NOMO-1 (cell line): ENCODE results near the gene EMP1.
A peak's percentile ranks its signal among the peaks of the same experiment; 100 is the strongest.

ENCODE experiments used
- DNase-seq, 2 experiments: peaks; one replicate each; lab custom pipeline; 2025; ENCODE audit not compliant: unreplicated experiment in 2 of 2; lab: John Stamatoyannopoulos, UW

EMP1 gene, protein sequence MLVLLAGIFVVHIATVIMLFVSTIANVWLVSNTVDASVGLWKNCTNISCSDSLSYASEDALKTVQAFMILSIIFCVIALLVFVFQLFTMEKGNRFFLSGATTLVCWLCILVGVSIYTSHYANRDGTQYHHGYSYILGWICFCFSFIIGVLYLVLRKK

DNA sequence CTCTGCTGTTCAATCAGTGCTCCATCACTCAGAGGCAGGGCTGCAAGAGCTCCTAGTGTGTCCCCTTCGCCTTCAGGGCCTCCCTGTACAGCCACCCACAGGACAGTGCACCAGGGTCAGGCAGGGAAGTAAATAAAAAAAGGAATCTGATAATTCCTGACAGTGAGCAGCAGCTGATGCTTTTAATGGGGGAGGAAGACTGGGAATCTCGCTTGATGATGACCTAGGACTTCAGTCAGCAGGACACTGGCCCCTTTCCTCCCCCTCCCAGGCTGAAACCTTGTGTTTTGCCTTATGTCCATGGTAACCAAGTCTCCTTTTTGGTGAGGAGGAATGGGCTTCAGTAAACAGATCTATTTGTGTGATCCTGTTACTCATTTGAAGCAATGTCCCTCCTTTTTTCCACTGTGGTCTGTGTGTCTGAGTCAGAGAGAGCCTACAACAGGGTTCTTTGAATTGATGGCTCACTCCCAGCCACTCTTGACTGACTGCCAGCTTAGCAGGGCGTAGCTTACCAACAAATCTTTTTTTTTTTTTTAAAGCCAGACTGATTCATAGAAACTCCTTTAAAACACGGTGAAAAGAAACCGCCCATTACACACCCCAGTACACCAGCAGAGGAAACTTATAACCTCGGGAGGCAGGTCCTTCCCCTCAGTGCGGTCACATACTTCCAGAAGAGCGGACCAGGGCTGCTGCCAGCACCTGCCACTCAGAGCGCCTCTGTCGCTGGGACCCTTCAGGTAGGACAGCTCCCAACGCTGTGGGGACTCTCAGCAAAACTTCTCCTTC is at the start of gene EMP1:
EMP1 (plus strand) TSS at position 597 of the 792 bp plus-strand sequence. CDS start 14,785 bp downstream, outside the sequence.
- DNase-seq, result peak in 1 of 2 experiments; percentile 67

DNA sequence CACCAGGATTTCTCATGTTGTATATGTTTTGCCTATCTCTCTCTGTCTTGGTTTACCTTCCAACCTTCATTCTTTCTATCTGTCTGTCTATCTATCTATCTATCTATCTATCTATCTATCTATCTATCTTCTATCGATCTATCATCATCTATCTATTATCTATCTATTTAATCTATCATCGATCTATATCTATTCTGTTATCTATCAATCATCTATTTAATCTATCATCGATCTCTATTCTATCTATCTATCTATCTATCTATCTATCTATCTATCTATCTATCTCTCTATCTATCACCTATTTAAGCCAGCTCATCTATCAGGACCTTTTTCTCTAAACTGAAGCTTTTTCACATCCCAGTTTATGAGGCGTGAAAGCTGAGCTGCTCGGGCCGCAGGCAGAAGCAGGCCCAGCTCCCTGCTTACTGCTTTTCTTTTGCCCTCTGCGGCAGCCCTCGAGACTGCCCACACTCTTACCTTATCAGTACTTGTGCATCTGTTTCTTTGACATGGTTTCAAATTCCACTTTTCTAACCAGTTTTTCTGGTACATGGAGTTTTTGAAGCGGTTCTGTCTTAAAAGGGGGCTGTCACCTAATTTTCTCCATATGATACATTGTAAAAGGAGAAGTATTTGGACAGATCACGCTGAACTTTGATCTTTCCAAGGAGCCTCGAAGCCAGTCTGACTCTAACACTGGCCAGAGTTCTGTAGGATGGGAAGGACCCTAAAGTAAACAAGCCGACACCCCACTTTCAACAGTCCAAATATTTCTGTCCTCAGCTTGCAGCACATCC is 48.6 kb upstream of the EMP1 start:
- no peak for DNase-seq

DNA sequence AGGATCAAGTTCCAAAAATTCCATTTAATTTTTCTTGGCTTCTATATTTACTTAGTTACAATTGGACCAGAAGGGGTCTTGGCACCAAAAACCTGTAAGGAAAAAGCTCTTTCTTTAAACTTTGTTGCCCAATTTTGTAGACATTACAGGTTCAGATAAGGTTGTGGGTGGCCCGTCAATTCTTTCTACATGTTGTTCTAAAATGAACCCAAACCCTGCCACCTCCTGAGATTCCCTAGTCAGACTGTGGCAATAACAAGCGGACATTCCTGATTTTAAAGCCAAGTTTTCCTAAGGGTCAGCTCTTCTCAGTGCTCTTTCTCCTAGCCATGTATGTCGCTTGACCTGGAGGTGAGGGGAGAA is 48.1 kb upstream of the EMP1 start:
- DNase-seq, result no peak

DNA sequence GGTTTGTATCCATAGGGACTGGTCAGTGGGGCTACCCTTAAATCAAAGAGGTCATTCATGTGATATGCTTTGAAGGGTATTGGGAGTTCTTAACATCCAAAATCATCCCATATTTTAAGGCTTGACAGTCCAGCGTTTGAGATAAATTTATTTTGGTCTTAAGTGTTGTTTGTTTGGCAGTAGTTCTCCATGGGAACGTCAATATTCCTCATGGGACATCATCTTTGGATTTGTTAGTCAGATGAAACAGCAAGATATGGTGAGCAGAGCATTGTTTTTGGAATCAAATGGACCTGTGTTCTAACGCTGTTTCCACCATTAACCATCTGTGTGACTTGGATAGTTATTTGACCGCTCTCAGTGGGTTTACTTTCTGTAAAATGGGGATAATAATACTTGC is 47.1 kb upstream of the EMP1 start:
- DNase-seq, result no peak

DNA sequence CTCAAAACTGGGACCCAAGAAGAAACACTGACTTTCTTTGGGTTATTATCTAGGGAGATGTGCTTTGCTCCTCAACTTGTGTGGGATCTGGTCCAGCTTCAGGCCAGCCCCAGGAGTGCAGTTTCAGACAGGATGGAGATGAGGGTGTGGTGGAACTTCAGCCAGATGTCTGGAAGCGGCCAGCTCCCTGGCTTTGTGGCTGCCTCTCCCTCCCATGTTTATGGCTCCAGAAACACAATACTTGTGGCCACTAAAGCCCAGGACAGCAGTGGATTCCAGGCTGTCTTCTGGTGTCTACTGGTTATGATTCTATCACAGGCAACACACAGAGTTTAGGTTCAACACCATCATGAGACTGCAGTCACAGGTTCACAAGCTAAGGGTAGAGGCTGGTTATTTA is 44.2 kb upstream of the EMP1 start:
- no peak for DNase-seq

DNA sequence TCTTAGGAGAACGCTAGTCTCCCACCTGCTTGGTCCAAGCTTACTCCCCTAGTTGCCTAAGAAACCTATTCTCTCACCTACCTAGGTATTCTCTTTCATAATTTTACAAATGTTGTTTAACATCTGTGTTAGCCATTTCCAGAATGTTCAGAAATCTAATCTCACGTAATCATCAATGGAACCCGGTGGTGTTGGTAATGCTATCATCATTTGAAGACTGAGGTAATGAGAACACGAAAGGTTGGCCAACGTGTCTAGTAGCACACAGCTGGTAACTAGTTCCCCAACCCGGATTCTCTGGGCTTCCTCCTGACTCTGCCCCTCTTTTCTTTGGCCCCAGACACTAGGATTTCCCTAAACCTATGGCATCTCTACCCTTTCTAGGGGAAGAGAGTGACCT is 43.8 kb upstream of the EMP1 start:
- DNase-seq, result no peak

DNA sequence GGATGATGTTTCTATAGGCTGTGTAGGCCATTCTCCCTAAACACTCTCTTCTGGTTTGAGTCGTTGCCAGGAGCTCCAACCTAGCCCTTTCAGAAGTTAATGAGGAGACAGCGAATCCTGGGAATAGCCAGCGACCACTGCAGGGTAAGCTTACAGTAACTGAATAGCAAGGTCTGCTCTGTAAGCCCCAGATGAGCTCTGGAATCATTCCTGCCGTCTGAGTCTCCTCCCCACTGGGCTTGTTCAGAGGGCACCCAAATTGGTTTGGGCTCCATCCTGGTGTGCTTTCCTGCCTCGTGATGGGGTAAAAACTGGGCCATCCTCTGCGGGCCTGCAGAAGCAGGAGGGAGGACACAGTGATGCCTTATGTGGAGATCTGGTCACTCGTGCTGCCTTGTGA is 43.3 kb upstream of the EMP1 start:
- no peak for DNase-seq

DNA sequence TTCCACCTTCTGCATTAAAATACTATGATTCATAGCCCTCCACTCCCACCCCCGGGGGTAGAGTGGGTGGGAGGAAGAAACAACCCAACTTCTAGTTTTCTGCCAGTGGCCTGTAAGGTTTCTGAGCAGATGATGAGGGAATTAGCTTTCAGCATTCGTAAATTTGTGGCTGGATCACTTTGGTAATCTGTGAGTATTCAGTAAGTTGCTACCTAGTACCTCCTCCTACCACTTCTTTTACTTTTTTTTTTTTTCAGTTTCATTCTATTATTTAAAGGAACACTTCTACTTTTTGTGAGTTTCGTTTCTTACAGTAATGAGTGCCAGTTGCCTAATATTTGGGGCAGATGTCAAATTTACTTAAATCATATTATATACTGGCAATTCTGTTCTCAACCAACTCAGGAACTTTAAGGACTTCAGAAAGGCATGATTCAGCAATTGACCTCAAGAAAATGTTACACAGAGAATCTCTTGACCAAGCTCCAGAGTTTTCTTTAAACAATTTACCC is 42.4 kb upstream of the EMP1 start:
- peak; percentile 56 to 82 for DNase-seq

DNA sequence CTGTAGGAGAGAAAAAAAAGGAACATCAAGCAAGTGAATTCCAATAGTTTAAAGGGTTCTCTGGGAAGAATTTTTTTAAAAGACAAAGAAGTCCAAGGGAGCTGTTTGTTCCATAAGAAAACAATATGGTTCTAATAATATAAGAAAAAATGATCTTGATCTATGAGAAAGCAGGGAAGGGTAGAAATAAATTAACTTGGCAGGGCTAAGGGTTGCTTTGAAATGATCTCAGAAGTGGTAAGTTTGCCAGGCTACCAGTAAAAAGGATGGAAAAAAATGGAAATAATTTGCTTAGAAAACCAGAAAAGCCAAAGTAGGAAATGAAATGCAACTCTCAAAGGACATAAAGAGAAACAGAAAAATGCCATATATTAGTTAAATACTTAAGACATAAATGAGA is 41.7 kb upstream of the EMP1 start:
- DNase-seq, result no peak

DNA sequence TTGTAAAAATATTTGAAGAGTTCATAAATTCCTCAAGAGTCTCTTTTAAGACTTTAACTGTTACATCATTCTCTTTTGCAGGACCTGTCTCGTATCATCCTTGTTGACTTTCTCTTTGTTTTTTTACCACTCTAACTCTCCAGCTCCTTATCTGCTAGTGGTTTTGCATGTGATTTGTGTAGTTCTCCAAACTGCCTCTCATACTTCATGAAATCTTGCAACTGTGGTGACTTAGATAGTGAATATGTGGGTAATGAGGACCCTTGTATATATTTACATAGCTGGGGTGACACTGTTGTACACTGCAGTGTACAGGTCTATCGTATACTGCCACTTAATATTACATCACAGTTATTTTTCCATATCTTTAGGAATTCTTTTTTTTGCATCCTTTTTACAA is 40.2 kb upstream of the EMP1 start:
- peak in 1 of 2 experiments; percentile 19 for DNase-seq

DNA sequence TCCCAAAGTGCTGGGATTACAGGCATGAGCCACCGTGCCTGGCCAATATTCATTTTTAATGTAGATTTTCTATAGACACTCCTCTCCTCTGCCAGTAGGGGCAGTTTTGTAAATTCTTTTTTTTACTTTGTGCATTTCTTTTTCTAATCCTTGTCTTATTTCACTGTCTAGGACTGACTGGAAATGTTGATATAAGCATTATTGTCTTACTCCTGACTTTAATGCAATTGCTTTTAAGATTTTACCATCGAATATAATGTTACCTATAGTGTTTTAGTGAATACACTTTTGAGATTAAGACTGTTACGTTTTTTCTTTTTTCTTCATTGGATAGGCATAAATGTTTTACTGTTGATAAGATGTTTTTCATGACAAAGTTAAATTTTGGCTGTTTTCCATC is 35.4 kb upstream of the EMP1 start:
- no peak for DNase-seq

DNA sequence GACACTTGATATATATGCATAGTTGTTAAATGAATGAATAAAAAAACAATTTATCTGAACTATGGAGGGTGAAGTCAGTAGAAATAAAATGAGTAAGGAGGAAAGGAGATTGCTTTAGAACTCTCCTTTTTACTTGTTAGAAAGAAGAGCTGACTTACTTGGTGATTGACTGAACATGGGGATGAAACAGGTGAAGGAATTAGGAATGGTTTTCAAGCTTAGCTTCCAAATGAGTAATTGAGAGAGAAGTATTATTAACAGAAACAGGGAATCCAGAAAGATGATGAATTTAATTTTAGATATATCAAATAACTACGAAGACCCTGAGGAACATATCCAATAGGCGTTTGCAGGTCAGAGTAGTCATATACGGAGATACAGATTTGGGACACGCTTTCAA is 33.6 kb upstream of the EMP1 start:
- DNase-seq, result no peak

DNA sequence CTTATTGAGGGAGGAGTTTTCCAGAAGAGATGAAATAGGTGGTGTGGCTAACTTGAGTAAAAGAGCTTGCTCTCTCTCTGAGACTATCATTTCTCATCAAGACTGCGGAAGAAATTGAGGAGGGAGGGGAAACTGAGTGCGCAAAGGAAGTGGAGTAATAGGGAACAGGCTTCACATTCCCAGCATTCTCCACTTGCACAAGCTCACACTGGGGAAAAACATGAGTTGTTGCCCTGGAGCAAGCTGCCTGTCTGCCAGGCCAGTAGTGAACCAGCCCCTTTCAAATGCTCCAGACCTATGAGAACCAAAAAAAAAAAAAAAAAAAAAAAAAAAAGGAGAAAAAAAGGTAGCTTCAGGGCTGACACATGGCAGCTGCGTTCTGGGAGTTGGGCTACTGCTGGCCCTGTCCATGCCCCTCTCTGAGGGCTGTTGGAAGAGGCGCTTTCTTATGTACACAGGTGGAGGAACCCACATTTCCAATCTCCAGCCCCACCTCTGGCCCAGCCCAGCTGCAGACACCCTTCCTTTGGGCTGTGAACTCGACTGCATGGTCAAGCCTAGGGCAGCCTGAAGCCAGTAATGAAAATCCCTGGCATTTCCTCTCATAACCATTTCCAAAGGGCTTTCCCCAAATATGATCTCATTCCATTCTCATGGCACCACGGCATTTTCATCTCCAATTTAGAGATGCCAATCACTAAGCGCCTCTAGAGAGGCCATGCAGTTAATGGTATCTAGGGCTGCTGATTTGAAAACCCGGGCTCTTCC is 32.5 kb upstream of the EMP1 start:
- DNase-seq, result no peak

DNA sequence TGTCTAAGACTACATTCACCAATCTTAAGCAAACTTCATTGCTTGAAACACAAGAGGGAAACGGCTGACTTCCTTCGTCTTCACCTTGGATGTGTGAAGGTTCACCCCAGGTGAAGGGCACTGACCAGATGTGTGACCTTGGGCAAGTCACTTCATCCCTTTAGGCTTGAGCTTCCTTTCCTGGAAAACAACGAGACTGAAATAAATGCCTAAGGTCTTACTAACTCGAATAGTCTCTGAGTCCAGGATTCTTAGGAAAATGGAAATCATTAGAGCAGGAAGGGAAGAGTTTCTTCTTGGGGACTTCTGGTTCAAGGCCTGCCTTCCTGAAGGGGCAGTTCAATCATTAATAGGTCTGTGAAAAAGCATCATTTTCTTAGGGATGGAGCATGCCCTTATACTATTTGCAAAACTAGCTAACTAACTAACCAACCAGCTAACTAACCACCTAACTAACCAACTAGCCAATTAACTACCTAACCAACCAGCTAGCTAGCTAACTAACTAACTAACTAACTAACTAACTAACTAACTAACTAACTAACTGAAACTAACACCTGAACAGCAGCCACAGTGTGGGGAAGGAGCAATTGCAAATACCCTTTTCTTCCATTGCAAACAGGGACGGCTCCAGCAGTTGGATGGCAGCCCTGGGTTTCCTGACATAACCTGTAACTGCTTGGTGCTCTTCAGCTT is 31.5 kb upstream of the EMP1 start:
- DNase-seq, result no peak

DNA sequence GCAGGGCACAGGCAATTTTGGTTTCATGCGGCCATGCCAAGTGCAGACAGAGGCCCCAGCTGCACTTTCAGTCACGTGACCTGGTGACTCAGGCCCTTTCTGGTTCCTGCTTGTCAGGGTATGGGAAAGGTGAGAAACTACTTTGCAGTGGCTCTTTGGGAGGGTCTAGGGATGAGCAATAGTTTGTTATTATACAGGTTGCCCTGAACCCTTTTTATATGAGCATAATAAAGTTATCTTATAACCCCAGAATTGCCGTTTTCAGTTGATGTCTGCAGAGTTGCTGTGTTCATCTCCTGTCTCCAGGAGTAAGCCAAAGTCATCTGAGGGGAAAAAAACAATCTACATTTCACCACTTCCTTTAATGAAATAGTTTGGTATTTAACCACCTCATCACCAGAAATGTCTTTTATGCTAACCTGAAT is 30.9 kb upstream of the EMP1 start:
- DNase-seq, result peak; percentile 85 to 88

DNA sequence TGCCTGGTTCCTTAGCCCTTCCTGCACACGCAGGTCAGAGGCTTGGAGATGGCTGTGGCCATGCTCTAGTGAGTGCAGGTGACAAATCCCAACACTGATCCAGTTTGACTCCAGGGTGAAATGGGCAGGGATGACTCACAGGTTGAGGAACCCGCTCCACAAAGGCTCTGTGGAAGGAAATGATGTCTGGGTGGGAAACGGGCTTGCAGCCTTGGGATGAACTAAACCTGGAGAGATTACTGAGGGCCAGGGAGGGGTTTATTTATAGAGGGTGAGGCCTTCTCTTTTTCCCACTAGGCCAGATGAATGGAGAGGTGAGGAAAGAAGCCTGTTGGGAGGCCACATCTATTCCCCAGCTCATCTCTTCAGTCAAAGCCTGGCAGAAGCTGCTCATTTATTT is 29.3 kb upstream of the EMP1 start:
- no peak for DNase-seq

DNA sequence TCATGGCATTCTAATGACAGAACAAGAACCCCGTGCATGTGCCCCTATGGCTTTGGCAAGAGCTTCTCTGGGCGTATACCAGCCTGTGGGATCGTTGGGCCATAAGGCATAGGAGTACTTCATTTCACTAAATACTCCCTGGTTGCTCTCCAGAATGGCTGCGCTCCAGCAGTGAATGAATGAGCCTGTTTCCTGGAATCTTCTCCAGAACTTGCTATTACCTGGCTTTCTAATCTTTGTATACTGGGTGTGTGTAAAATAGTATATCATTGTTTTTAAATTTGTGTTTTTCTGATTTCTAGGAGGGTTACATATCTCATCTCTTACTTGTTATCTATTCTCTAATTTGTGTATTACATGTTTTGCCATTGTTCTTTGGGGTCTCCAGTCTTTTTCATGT is 28.6 kb upstream of the EMP1 start:
- DNase-seq, result no peak

DNA sequence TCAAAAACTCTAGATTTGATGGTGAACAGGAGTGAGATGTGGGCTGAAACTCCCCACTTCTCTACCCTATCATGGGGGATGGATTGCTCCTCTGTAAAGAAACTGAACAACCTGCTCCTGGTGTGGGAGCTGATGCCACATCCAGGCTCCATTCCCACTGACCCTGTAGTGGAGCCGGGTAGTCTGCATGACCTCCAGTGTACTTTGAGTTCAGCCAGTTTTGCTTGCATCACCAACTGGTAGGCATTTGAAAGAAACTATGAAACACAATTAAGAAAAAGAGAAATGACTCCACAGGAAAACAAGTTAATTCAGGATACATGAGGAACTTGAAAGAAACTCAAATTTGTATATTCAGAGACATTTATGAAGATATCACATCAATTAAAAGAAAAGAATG is 27.3 kb upstream of the EMP1 start:
- DNase-seq, result peak in 1 of 2 experiments; percentile 43

DNA sequence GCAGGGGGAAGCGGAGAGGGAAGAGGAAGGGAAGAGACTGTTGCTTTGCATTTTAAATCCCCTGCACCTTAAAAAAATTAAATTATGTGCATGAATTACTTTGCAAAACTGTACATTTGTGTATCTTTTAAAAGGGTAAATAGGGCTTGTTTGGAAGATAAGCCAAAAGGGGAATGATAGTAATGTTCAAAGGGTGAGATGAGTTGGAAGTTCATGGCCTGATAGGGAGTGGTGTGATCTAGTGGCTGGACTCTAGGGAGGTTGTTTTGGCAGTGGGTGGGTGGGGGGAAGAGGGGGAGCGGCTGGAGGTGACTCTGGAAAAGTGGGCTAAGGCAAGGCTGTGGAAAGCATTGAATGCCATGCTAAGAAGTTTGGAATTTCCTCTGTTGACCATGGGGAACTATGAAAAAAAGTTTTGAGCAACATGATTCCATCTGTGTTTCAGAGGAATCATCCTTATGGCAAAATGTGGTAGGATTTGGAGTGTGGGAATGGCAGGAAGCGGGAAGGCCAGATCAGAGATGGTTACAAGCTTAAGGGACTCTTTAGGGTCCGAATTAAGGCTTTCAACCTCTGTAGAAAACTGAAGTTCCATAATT is 25.5 kb upstream of the EMP1 start:
- DNase-seq, result no peak
